ENCODE data around the gene TRAF6. TPM values are rescaled to one million over a fixed set of nuclear protein-coding genes. Genes with fewer than 3 reads are reported as not detected.

The TRAF6 gene
- total and polyA plus RNA-seq, 2 experiments from 2014 or later = 4.2 to 10.5 TPM

GRCh38 chr11:36530840-36531239, 20.8 kb upstream of the TRAF6 start:
- Histone ChIP-seq H3K4me1 (ENCODE audit: insufficient read depth) (no peaks in the 10 kb centered on the region), H4K20me1 (replicated peaks; ENCODE audit: insufficient read depth) (no peaks in the 10 kb centered on the region), H3K79me2 (replicated peaks; ENCODE audit: insufficient read depth) (no peaks in the 10 kb centered on the region), H3F3A (replicated peaks; ENCODE audit: low read depth) (no peaks in the 10 kb centered on the region), H3K36me3 (ENCODE audit: insufficient read depth) (no peaks in the 10 kb centered on the region), H3K9me2 (ENCODE audit: insufficient read depth) (no peaks in the 10 kb centered on the region), H3K4me2 (no peak overlapping the region), H3K4me3 (no peak overlapping the region), H3K27ac (ENCODE audit: low read depth) (no peak overlapping the region), H2AFZ (no peak overlapping the region), H3K27me3 (ENCODE audit: insufficient read depth) (no peaks in the 10 kb centered on the region)
- H3K9me3 Mint-ChIP-seq = peaks cover 16% of the 10 kb centered on the region; the same call in 2 of the 3 replicates
- no peaks in the 10 kb centered on the region for H3K4me1 Mint-ChIP-seq
- TF ChIP-seq NANOG (IDR thresholded peaks at IDR 0.05; ENCODE audit: borderline replicate concordance) (no peak), CTCF (conservative IDR thresholded peaks at IDR 0.05; ENCODE audit: low read depth in 2 of 2) (no peak), ETS1 (IDR thresholded peaks at IDR 0.05) (no peak), EZH2phosphoT487 (IDR thresholded peaks at IDR 0.05; ENCODE audit: unreplicated experiment) (no peak), POLR2AphosphoS5 (IDR thresholded peaks at IDR 0.05; ENCODE audit: low read depth) (no peak), ZNF462 (CRISPR knock-in tag; IDR thresholded peaks at IDR 0.05) (no peak), ZNF114 (CRISPR knock-in tag; IDR thresholded peaks at IDR 0.05) (no peak), CREB1 (CRISPR knock-in tag; IDR thresholded peaks at IDR 0.05; ENCODE audit: low read depth) (no peak), ZNF331 (CRISPR knock-in tag; IDR thresholded peaks at IDR 0.05; ENCODE audit: low read depth) (no peak), EZH2 (IDR thresholded peaks at IDR 0.05; ENCODE audit: low read depth, unreplicated experiment) (no peak), JUNB (IDR thresholded peaks at IDR 0.05; ENCODE audit: unreplicated experiment) (no peak), STAT1 (IDR thresholded peaks at IDR 0.05; ENCODE audit: unreplicated experiment) (no peak), REST (IDR thresholded peaks at IDR 0.05; ENCODE audit: unreplicated experiment) (no peak)
- H3K27ac Mint-ChIP-seq = no peak overlapping the region
- ATAC-seq (no peak), DNase-seq (ENCODE audit: low spot score) (no peak)
- no peaks in the 10 kb centered on the region; the same call in 2 of the 3 replicates for H3K36me3 Mint-ChIP-seq (ENCODE audit: low read depth)
- H3K4me3 Mint-ChIP-seq = no peak overlapping the region
- no peaks in the 10 kb centered on the region for H3K27me3 Mint-ChIP-seq (ENCODE audit: insufficient read depth, low read depth, poor library complexity)

Data from GM23338 (cell line).